NCI-H1092 (cell line): Measurements from ENCODE around the gene RPS8.
A peak's percentile ranks its signal among the peaks of the same experiment; 100 is the strongest.
"Not testable (repeated sequence)": the region's sequence is repeated elsewhere in the genome, so short reads cannot be mapped to it uniquely, and the experiment has no call there.

Experiments
- DNase-seq: peaks from one replicate; lab custom pipeline; 2025; lab: John Stamatoyannopoulos, UW

Gene RPS8

DNA sequence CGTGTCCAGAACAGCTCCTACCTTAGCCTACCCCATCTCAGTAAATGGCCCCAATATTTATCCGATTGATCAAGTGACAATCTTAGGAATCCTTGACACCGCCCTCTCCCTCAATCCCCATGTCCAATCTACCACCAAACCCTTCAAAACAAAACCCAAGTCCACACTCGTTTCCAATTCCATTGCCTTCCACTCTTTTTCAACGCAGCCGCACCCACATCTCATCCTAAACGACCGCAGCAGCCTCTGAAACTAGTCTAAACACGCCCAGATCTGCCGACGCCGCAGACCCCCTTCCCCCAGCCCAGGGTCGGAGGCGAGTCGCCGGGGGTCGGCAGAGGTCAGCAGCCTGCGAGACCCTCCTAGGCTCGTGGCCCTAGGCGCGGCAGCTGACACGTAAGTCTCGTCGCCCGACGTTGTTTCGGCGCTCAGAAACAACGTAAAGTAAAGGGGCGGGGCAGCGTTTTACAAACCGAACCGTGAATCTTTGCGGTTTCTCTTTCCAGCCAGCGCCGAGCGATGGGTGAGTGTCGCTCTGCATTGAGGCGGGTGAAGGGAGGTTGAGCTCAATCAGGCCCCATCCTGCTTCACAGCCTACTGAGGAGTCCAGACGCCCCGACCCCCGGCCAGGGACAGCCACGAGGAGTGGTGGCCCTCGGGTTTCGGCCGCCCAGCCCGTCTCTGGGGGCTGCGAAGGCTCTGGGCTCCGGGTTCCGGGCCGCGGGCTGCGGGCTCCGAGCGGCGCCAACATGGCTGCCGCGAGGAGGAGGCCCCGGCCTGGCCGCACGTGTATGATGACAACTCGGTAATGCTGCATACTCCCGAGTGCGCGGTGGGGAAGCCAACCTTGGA, at the start of gene RPS8:
Gene RPS8 (plus strand): TSS at position 463 of the 852 bp plus-strand sequence. CDS start 57 bp downstream, at position 520.
- peak; percentile 98 for DNase-seq

DNA sequence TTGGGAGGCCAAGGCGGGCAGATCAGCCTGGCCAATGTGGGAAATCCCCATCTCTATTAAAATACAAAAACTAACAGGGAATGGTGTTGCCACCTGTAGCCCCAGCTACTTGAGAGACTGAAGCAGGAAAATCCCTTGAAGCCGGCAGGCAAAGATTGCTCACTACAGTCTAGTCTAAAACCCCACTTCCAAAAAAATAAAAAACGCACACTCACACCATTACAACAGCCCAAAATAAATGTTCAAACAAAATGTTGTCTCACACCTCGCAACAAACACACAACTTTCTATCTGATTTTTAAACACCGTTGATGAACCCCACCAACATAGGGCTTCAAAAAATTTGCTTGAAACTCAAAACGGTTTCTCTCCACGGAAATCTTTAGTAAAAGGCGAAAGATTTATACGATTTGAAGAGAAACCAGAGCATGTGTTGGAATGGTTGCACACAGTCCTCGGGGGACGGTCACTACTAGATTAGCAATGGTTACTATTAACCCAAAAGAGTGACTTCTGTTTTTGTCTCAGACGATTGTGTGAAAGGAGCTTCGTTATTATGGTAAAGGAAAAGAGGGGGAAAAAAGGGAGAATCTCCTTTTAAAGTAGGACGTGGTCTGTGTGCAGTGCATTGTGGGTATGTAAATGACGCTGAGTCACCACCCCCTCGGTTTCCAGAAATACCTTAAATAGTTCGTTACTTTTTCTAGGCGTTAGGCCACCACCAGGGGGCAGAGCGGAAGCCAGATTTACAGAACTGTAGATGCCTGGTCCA, 44.4 kb upstream of the RPS8 start, which contains the start of gene RNU5D-1:
Gene RNU5D-1 (minus strand): TSS at position 430 of the 772 bp plus-strand sequence.
- peak; percentile 92 for DNase-seq

DNA sequence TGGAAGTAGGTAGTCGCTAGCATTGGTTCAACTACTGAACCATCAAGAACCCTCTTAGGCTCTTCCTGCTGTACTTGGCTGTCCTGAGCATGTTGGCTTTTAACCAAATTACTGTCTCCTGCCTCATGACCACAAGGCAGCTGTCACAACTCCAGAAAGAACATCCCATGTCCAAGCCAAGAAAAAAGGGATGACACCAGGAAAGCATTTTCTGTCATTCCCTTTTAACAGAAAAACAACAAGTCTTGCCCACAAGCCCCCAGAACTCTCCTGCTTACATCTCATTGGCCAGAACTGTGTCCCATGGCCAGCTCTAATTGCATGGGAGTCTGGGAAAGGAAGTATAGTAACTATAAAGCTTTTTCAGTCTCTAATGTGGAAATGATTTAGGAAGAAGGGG, 42.0 kb upstream of the RPS8 start:
- DNase-seq, result no peak

DNA sequence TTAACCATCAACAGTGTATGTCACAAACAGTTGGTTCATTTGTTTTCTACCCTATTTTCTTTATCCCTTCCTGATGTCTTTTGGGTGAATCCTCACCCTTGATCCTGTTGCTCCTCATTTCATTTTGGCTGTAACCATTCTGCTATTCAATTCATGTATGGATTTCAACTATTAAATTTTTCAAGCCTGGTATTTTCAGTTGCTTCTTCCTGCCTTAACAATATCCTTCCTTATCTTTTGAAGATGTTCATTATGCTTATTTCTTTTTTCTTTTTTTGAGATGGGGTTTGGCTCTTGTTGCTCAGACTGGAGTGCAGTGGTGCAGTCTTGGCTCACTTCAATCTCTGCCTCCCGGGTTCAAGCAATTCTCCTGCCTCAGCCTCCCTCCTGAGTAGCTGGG, 41.6 kb upstream of the RPS8 start:
- DNase-seq, result no peak

DNA sequence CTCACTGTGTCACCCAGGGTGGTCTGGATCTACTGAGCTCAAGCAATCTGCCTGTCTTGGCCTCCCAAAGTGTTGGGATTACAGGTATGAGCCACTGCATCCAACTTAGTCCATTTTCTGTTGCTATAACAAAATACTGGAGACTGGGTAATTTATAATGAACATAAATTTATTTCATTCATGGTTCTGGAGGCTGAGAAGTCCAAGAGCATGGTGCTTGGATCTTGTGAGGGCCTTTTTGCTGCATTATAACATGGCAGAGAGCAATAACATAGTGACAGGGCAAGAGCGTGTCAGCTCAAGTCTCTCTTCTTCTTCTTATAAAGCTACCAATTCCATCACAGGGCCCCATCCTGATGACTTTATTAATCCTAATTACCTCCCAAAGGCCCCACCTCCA, 39.3 kb upstream of the RPS8 start:
- no peak for DNase-seq

DNA sequence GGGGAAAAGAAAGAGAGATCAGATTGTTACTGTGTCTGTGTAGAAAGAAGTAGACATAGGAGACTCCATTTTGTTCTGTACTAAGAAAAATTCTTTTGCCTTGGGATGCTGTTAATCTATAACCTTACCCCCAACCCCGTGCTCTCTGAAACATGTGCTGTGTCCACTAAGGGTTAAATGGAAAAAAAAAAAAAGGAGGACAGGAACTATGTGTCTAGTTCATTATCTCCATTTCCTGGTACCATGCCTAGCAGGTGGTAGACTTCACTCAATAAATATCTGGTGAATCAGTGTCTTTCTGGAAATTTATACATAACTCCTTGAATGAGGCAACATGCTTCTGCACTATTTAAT, 36.4 kb upstream of the RPS8 start:
- not testable (repeated sequence) for DNase-seq

DNA sequence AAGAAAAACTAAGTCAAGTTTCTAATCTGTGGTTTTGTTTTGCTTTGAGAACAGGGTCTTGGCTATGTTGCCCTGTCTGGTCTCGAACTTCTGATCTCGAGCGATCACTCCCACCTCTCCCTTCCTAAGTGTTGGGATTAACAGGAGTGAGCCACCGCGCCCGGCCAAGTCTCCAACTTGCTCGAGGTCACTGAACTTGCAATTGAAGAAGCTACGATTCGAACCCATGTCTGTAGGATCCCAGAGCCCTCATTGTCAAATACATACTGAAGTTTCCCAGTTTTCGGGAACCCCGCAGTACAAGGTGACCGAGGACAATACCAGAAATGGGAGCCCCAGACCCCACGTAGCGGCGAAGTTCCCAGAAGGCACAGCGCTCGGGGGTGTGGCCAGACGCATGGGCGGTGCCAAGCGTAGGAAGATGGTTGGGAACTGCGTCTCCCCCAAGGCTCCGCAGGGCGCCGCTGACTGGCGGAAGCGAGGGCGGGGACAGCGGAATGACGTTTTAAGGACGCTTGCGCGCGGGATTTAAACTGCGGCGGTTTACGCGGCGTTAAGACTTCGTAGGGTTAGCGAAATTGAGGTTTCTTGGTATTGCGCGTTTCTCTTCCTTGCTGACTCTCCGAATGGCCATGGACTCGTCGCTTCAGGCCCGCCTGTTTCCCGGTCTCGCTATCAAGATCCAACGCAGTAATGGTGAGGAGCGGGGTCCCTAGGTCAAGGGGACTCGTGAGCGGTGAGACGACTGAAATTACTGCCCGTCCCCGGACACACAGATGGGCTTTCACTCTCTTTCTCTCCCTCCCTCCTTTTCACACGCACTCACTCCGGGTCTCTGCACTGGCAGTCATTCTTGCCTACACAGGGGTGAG, 35.8 kb upstream of the RPS8 start, which contains the start of gene KIF2C:
Gene KIF2C (plus strand): TSS at position 531 of the 872 bp plus-strand sequence. CDS start 96 bp downstream, at position 627.
- peak; percentile 98 for DNase-seq

DNA sequence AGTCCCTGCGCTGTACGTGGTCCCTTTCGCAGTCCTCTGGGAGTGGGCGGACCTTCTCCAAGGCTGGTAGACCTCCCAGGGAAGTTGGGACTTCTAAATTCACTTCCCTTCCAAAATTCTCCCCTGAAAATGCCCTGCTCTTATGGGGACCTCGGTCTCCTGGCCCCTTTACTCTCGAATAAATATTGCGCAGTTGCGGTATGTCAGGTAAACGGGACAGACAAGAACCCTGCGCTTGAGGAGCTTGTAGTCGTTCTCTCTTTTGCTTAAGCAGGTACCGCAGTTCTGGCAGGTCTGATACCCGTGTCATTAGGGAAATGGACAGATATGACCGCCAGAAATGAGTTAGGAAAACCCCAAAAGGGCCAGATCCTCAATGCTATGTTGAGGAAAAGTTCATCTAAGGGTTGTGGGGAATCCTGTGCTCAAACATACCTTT, 35.1 kb upstream of the RPS8 start:
- no peak for DNase-seq

DNA sequence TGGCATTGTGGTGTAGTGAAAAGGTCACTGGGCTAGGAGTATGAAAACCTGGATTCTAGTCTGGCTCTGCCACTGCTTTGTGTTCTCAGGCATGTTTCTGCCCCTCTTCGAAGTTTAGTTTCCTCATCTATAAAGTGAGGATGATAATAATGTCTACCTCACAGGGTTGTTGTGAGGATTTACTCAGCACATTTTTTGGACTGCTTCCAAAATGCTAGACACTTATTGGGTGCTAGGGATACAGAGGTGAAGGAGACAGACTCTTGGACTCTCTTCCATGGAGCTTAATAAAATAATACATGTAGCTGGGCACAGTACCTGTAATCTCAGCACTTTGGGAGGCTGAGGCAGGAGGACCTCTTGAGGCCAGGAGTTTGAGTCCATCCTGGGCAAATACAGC, 32.1 kb upstream of the RPS8 start:
- DNase-seq, result no peak

DNA sequence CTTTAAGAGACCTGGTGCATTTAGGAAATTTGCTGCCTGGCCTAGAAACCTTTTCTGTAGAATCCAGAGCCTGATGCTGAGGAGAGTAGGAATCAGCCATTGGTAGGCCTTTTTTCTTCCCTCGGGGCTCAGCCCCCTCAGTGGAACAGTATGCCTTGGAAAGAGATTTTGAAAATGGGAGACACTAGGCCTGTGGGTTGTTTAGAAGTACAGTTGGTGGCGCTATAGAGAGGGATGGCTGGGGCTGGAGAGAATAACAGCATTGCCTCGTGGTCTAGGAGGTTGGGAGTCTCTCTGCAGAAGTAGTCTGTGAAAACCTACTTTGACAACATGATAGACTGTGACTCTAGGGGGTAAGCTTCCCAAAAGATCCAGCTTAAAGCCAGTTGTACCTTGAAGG, 27.5 kb upstream of the RPS8 start:
- no peak for DNase-seq

DNA sequence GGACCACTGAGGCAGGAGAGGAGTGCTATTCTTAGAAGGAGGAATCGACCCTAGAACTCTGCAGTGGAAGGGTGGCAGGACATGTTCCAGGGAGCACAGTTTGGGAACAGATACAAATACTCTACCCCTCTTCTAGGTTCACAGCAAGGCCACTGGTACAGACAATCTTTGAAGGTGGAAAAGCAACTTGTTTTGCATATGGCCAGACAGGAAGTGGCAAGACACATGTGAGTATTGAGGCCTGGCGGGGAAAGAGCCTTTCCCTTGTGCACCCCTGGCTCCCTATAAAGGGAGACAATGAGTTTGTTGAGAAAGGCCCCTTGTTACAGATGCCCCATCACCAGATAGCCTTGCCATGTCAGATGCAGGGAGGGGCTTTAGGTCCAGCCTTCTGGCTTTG, 17.9 kb upstream of the RPS8 start:
- DNase-seq, result no peak

DNA sequence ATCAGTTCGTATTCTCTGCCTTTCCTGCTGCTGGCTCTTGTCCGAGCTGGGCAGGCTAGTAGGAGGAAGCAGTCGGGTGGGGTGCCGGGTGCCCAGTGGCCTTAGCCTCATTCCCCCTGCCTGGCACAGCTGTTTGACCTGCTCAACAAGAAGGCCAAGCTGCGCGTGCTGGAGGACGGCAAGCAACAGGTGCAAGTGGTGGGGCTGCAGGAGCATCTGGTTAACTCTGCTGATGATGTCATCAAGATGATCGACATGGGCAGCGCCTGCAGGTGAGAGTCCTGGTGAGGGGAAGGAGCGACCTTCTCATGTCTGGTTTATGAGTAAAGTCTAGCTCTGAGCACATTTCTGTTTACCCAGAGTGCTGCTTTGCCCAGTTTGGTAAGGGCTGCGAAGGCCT, 16.3 kb upstream of the RPS8 start:
- no peak for DNase-seq

DNA sequence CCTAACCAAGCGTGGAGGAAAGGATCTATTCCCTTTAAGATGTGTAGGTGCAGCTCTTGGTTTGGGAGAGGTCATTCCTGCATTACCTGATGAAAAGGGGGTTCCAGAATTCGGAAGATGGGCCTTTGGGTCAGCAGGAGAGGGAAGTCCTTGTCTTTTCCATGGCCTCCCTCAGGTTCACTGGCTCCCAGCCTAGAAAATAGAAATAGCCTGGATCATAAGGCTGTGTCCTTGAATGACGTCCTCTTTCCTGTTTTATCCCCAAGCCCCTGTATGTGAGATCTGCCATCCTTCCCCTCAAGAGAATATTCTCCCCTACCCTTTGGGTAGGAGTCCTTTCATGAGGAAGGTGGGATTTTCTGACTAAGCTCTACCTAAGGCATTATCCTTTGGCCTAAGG, 14.5 kb upstream of the RPS8 start:
- DNase-seq, result no peak

DNA sequence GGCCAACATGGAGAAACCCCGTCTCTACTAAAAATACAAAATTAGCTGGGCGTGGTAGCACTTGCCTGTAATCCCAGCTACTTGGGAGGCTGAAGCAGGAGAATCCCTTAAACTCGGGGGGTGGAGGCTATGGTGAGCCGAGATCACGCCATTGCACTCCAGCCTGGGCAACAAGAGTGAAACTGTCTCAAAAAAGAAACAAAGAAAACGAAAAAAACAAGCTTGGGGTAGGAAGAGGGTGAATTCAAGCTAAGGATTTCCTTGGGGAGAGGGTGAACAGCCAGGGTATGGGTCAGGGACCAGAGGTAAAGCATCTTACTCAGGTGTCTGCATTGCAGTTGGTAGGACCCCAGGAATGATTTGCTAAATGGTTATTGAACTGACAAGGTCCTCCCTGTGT, 8.9 kb upstream of the RPS8 start:
- DNase-seq, result not testable (repeated sequence)

DNA sequence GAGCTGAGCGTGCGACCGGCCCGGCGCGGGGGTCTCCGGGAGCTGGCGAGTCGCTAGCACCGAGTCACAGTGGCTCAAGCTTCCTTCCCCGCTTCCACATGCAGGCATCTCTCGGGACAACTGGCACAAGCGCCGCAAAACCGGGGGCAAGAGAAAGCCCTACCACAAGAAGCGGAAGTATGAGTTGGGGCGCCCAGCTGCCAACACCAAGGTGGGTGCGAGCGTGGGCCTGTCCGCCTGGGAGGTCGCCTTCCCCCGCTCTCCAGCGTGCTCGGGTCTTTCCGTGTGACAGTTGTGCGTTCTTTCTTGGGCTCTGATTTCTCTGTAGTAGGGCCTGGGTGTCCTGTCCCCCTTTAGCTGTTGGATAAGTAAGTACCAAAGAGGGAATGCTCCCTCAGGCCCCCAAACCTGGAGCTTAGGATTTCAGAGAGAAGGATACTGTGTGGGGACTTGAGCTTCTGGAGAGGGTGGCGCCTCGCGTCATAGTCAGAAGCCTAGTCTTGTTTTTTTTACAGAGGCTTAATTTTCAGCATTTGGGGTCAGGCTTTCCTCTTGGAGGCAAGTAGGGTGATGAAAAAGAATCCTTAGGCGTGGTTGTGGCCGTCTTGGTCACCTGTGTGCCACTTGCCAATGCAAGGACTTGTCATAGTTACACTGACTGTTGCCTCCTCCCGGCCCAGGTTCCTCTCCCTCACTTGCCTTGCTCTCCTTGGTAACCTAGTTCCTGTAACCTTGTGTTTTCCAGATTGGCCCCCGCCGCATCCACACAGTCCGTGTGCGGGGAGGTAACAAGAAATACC, 790 bp downstream of the RPS8 start:
- DNase-seq, result no peak

DNA sequence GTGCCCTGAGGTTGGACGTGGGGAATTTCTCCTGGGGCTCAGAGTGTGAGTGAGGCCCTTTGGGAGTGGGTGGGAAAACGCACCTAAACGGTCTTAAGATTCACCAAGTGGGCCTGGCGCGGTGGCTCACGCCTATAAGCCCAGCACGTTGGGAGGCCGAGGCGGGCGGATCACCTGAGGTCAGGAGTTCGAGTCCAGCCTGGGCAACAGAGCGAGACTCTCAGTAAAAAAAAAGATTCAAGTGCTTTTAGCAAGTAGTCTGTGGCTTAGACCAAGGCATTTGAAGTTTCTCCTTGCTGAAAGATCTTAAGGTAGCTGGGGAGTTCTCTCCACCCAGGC, 1.4 kb downstream of the RPS8 start:
- no peak for DNase-seq

DNA sequence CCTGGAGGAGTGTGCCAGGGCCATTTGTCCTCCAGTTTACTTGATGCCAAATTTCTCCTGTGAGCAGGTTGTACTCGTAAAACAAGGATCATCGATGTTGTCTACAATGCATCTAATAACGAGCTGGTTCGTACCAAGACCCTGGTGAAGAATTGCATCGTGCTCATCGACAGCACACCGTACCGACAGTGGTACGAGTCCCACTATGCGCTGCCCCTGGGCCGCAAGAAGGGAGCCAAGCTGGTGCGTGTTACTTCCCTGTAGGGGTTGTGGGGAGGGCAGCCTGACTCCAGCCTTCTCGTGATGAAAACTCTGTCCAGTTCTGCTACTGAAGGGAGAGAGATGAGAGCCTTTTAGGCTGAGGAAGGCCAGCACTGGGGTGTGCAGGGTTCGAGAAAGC, 2.2 kb downstream of the RPS8 start:
- DNase-seq, result no peak

DNA sequence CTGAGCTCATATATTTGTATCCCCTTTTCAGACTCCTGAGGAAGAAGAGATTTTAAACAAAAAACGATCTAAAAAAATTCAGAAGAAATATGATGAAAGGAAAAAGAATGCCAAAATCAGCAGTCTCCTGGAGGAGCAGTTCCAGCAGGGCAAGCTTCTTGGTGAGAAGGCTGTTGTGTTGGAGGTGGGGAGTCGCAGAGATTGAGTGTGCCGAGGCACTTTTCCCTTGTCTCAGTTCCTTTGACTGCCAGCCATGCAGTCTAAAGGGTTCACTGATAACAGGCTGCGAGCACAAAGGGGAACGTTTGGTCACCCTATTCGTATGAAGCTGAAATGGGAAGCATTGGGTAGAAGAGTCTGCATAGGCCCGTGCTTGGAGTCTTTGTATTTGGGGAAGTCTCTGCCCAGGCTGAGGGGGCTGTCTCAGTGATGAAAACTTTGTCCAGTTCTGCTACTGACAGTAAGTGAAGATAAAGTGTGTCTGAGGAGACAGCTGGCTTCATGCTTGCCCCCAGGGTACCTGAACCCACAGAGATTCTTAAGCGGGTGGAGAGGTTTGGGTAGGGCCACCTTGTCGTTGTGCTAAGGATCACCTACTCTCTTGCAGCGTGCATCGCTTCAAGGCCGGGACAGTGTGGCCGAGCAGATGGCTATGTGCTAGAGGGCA, 2.8 kb downstream of the RPS8 start:
- no peak for DNase-seq

DNA sequence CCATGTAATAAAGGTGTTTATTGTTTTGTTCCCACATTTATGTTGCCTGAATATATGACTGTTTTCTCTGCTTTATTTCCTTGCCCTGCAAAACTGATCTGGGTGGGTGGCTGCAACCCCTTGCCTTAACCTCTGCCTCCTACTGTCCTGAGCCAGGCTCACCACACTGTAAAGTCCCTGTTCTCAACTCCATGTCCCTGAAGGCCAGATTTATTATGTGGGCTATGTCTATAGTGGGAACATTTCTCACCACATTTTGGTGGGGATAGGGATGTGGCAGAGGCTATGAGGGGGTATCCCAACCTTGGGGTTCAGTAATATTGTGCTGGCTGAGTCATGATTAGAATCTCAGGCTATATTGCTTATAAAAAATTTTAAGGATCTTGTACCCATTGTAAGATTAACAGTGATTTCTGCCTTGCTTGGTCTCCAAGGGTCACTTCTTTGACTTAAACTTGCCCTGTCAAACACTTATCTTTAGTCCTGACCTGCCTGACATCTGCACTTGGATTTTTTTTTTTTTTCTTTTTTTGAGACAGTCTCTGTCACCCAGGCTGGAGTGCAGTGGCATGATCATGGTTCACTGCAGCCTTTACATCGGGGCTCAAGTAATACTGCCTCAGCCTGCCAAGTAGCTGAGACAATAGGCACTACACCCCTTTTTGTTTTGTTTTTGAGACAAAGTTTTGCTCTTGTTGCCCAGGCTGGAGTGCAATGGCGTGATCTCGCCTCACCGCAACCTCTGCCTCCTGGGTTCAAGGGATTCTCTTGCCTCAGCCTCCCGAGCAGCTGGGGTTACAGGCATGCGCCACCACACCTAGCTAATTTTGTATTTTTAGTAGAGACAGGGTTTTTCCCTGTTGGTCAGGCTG, 3.6 kb downstream of the RPS8 start:
- no peak for DNase-seq

DNA sequence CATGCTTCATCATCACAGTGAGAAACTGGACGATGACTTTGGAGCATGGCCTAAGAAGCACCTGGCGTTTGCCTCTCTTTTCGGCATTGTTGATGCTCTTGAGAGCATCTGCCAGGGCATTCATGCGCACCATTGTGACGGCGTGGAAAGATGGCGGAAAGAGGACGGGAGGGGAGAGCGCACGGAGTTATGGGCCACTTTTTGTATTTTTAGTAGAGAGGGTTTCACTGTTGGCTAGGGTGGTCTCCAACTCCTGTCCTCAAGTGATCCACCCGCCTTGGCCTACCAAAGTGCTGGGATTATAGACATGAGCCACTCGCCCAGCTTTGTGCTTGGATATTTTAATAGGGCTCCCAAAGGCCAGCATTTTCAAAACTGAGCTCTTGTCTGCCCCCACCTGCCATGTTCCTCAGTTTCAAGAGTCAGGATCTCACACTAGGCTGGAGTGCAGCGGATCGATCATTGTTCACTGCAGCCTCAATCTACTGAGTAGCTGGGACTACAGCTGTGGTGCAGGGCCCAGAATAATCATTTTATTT, 5.3 kb downstream of the RPS8 start:
- no peak for DNase-seq
